NT2/D1 (cell line): ENCODE measurements around the gene MPV17.
A peak's percentile ranks its signal among the peaks of the same experiment; 100 is the strongest.

Experiments
- SUZ12 ChIP-seq: IDR thresholded peaks from 2 replicates; pipeline ENCODE4 v1.6.1; 2011; ENCODE audit not compliant: insufficient read length, insufficient read depth; ENCODE audit errors: extremely low read depth
- YY1 ChIP-seq: IDR thresholded peaks from 2 replicates; pipeline ENCODE4 v1.6.1; 2011; ENCODE audit not compliant: insufficient read length, insufficient read depth

- TF ChIP-seq YY1 = no peak
- peak; percentile 22 for TF ChIP-seq SUZ12
Measured at GRCh38 chr2:27261926-27262298, 61.0 kb downstream of the MPV17 start.
